ENCODE data around the gene PANK4.
"Not testable (repeated sequence)": the region's sequence is repeated elsewhere in the genome, so short reads cannot be mapped to it uniquely, and the experiment has no call there.

PANK4 gene

DNA sequence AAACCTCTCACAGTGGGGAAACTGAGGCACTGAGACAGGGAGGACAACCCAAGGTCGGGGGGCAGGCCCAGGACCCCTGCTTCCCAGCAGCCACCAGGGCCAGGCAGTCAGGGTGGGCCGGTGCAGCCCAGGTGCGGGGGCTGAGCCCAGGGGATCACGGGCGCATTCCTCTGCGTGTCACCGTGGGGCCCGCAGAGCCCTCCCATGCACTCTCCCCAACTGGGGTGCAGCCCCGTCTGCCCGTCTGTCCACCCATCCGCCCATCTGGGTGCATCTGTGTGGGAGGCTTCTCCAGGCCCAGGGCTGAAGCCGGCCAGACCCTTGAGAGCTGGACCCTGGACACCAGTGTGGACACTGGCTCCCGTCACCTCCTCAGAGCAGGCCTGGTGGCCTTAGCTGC lies 53.2 kb downstream of the PANK4 start:
- DNase-seq: no peak

DNA sequence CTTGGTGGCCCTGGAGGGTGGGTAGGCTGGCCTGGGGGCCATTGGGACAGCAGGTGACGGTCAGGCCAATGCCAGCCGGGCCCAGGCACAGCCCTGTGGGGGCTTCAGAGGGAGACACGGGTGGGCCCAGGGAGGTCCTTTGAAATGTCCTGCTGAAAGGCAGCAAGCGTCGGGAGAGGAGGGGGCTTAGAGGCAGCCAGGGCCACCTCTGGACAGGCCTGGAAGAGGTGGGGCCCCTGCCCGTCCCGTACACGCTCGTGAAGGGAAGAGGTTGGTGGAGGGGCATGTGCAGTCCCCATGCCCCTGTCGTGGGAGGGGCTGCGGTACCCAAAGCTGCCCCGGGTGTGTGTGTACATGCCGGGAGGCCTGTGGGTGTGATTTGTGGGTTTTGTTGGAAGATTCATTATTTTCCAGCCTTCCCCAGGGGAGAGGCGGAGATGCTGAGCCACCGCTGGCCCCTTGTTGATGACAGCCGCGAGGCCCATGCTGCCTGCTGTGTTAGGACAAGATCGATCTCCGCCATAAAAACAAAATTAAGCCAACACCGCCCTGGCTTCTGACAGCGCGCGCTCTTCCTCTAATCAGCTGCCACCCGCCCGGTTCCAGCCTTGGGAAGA lies 53.7 kb downstream of the PANK4 start:
- no peak for DNase-seq

DNA sequence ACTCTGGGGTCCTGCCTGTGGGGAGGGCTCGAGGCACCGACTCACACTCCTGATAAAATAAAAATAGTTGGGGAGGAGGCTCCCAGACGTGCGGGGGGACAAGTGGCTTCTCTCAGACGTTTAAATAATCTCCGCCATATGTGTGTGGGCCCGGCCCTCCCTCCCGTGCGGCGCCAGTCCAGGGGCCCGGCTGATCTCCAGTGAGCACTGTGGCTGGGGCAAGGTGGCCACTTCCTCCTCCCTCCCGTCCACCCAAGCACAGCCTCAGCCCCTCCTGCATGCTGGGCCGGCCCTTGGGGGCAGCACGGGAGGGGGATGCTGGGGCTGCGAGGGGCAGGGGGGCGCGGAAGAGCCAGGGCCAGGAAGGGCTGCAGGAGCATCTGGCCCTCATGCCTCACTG lies 54.3 kb downstream of the PANK4 start:
- no peak for DNase-seq

DNA sequence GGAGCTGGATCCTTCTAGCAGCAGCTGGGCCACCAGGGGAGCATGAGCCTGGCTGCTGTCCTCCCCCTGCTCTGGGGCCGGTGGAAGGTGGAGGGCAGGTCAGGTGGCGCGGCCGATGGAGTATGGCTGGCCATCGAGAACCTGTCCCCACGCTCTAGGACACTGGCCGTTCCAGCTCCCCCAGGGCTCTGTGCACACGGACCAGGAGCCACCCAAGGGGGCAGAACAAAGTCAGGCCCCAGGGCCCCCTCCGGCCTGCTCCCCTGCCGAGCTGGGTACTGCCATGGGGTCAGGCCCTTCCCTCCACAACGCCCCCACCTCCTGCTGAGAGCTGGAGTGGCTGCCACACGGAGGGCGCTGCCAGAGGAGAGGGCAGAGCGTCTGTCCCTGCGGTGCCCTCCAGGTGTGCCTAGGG lies 54.8 kb downstream of the PANK4 start:
- no peak for DNase-seq

DNA sequence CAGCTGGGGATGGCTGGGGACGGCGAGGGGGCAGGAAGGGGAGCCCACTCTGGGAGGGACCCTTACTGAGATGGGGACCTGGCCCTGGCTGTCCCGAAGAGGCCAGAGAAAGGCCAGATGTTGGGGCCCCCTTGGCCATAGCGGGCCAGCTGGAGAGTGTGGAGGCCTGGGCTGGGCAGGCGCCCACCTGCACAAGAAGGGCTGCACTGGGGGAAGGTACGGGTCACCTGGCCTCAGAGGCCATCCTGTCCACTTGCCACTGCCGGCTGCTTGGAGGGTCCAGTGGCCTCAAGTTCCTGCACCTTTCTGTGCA lies 55.3 kb downstream of the PANK4 start:
- no peak for DNase-seq

DNA sequence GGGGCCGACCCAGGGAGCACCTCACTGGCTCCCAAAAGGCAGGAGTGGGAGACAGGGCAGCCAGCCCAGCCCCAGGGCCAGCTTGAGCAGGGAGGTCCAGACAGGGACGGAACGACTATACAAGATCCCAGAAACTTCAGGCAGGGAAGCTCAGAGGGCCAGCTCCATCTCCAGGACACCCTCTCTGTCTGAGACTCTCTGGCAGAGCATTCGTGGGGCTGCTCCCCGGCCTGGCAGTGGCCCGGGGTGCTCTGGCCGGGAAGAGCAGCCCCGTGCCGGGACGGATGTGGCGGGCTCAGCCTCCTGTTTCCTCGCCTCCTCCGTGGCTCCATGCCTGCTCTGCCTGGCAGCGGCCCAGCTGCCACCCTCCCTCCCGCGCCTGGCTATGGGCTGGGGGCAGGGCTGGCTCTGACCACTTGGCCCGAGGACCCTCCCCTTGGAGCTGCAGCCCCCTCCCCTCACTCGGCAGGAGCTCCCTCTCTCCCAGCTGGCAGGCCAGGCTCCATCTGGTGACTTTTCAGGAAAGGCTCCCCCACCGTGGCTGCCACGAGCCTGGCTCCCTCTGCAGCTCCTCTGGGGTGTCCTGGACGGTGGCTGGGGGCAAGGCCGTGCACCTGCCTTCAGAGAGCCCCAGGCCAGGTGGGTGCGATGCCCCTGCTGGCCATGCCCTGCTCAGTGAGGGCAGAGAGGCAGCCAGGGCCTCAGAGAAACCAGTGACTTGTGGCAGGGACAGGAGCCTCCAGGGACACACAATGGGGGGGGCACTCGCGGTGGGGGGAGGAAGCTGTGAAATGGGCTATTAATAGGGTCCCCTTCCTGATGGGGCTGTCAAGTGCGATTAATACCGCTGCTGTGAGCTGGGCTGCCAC lies 55.9 kb downstream of the PANK4 start:
- DNase-seq: no peak

DNA sequence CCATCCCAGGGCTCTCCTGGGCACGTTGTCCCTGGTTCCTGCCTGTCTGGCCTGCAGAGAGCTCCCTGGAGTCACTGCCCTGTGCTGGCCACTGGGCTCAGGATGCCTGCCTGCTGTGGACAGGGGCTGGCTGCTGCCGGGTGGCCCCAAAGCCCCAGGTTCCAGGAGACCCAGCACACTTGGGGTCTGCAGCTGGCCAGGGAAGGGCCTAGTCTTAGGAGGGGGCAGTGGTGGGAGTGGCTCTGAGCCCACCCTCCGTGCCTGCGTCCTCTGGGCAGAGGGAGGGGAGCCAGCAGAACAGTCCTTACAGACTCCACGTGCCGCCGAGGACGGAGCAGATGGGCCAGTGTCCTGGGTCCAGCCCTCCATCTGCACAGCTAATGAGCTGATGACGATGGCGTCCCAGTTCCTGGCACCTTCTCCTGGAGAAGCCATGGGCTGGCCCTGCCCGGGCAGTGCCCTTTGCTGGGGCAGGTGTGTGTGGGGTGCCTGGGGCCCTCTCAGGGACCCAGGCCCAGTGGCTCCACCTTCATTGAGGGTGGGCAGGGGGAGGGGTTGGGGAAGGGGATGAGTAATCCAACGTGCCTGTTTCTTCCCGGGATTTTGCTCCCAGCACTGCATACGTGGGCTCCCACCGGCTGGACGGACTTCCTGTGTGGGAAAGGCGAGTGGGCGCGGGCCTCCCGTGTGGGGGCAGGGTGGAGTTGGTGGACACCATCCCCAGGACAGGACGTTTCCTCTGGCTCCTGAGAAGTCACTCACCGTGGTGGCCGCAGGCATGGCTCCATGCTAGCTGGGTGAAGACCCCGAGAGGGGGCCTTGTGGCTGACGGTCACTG lies 57.1 kb downstream of the PANK4 start:
- no peak for DNase-seq

DNA sequence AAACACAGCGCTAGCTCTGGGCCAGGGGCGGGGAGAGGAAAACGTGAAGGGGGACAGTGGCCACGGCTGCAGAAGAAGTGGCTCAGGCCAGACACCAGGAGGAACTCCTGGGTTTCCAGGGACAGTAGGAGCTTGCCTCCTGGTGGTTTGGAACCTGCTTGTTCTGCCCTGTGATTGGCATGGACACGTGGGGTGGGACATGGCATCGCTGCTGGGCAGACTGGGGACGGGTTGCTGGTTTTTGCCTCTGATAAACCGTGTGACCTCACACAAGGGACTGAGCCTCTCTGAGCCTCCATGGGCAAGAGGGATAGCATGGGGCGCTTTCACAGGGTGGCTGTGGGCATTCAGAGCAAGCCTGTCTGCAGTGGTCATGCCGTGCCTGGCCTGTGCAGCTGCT lies 57.9 kb downstream of the PANK4 start:
- no peak for DNase-seq

DNA sequence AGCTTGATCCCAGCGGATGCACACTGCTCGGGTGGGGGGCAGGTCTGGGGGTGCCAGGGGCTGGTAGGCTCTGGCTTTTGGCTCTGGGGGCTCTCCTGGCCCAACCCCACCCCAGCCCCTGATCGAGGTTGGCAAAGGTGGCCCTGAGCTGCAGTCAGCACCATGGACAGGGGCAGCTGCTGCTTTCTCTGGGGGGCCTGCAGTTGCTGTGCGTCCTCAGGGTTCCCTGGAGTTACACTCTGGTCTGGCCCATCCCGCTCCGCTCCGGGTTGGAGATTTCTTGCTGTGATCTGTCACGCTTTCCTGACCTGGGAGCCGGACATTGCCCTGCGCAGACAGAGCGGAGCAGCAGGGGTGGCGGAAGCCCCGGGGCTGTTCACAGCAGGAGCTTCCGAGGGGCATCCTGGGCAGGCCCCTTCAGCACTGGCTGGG lies 58.3 kb downstream of the PANK4 start:
- no peak for DNase-seq

DNA sequence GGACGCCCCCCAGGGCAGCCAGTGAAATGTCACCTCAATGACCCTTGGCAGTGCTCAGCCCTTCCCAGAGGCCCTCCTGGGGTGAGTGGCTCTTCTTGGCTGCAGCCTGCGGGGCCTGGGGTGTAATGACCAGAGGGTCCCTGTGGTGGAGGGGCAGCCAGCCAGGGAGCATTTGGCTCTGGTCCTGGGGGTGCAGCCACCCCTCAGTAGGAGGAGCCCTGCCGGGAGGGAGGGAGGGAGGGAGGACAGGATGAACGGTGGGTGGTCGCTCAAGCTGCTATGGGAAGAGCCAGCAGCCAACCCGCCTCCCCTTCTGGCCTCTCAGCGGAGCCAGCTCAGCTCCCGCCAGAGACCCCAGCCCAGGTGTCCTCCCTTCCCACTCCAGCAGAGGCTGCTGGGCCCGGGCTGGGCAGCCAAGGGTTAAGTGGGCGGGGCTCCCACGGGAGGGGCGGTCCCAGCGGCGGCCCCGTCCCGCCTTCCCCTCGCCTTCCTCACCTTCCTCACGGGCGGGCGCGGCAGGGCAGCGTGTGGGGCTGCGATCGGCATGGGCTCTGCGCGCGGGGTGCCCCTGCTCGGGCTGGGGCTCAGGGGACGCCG lies 59.3 kb downstream of the PANK4 start:
- no peak for DNase-seq

DNA sequence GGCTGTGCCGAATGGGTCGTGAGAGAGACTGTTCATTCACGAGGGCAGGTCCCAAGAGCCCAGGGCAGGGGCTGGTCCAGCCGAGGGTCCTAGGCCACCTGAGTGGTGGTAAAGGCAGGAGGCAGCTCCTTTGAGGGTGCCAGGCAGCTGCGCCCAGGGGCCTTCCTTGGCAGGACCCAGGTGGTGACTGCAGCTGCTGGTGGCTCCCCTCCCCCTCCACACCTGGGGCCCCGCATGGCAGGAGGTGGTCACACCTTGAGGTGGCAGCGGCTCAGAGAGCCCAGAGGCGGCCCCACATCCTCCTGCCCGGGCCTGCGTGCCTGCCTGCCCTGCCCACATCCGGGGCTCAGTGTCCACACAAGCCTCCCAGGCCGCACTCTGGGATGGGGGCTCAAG lies 60.1 kb downstream of the PANK4 start:
- no peak for DNase-seq

DNA sequence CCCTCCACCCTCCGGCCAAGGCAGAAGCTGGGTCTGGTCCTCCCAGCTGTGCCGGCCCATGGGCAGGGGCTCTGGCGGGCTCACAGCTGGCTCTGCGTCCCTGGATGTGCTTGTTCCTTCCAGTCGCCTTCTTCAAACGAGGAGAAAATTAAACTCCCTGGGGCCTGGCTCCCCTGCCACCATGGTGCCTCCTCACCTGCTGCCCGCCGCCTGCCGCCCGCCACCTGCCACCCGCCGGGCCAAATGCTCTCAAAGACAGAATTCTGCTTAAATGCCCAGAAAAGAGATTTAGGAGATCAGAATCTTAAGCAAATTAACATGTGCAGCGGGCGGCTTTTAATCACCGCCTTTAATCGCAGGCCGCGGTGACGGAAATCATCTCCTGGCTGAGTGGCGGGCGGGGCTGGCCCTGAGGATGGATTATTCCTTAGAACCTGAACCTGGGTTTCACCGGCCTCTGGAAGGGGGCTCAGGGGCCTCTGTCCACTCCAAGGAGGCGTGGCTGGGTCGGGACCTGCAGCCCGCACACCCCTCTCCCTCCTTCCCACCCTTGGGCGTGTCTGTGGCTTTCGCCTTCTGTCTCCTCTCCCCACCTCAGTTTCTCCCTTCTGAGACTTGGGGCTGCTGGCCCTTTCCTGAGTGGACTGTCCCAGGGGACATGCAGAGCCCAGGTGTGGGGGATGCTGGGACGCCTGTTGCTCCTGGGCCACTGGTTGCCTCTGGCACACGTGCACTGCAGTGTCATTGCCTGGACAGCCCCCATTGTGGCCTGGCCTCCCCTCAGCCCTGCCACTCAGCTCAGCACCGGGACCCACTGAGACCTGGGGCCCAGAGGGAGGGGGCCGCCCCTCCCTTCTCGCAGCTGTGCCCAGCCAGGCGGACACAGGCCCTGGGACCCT lies 60.8 kb downstream of the PANK4 start:
- no peak for DNase-seq

DNA sequence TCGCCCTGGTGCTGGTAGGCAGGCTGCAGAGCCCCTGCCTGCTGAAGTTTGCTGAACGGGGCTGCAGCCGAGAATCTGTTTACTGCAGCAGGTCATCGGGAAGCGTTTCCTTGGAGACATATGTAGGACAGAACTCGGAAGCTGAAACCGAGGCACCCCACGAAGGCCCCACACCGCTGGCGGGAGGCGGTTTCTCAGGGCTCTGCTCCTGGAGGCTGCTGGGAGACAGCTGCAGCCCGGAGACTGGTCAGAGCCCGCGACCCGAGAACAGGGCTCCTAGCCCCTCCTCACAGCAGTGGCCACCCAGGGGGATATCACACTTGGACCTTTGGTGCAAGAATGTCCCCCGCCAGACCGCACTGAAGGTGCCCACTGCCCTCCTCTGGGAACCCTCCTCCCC lies 63.0 kb downstream of the PANK4 start:
- no peak for DNase-seq

DNA sequence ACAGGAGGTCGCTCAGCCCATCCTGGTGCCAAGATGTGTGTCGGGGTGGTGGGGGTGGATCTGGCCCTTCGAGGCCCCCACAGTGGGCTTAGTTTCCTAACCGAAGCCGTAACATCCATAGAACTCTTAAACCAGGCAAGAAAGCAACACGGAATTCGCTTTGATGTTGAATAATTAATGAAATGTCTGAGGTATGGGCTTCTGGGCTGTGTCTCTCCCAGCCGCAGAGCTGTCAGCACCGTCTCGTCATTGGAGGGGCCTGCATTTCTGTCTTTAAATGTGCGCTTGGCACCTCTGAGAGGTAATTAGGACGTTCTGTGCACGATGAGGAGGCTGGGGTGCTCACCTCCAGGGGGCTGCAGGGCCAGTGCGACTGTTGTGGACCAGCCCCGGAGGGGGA lies 63.6 kb downstream of the PANK4 start:
- DNase-seq: no peak

DNA sequence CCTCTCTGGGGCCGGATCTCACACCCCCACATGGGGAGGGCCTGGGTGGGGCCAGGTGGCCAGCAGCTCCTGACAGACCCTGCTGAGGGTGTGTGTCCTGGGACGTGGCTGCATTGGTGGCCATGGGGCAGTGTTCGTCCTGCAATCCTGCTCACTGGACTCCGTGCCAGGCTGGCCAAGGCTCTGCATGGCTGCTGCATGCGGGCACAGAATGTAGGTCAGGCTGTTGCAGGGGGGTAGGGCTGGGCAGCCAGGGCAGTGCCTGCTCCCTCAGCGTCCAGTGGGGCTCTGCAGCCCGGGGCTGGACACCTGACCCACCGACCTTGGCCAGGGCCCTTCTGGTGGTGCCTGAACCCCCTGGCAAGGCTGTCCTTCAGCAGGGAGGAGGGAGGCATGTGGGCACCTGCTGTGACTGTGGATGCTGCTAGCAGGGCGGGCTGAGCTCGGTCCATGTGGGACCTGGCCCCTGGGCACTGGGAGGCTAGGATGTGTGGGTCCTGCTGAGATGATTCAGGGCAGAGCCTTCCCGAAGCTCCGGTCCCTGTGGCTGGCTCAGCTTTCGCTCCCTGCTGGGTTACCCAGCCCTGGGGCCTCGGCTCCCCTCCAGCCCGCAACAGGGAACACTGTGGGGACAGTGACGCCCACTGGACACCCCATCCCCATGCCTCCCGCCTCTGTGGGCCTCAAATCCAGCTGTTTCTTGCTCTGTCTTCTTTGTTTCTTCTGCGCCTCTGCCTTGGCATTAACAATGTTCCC lies 65.2 kb downstream of the PANK4 start:
- DNase-seq: no peak

DNA sequence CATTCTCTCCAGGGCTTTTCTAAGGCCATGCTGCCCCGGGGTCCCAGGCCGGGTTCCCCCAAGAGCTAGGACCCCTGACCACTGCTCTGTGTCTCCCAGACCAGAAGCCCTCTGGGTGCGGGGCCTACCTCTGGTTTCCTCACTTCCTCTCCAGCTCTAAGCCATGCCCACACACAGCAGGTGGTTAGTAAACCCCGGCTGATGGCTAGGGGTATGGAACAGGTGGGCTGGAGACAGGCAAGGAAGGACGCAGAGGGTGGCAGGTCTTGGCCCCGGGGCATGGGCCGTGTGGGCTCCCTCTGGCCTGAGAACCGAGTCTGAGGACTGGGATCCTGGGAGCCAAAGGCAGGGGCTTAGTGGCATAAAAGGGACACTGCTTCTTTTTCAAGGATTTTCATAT lies 66.2 kb downstream of the PANK4 start:
- no peak for DNase-seq

DNA sequence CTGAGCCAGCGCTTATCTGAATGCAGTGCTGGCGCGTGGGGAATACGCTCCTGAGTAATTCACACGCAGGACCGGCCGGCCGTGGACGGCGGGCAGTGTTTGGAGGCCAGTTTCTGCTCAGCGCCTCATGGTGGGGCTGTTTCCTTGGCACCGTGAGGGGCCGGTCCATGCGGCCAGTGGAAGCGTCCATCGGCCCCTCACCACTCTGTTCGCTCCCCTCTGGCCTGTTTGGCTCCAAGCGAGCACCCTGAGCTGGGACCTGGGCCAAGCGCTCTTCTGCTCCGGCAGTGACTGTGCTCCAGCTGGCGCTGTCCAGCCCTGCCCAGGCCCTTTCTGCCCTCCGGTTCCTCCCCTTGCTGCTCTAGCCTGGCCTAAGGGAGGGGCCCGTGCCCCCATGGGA lies 66.6 kb downstream of the PANK4 start:
- DNase-seq: no peak

DNA sequence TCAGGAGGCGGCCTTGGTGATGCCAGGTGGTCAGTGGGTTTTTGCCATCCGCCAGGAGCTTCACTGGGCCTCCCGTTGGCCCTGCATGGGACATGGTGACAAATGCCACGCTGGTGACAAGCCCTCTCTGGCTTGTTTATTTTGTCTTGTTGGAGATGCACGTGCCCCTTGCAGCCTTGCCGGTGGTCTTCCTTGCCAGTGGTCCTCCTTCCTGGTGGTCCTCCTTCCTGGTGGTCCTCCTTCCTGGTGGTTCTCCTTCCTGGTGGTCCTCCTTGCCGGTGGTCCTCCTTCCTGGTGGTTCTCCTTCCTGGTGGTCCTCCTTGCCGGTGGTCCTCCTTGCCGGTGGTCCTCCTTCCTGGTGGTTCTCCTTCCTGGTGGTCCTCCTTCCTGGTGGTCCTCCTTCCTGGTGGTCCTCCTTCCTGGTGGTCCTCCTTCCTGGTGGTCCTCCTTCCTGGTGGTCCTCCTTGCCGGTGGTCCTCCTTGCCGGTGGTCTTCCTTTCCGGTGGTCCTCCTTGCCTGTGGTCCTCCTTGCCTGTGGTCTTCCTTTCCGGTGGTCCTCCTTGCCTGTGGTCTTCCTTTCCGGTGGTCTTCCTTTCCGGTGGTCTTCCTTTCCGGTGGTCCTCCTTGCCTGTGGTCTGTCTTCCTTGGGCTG lies 67.2 kb downstream of the PANK4 start:
- DNase-seq: not testable (repeated sequence)

DNA sequence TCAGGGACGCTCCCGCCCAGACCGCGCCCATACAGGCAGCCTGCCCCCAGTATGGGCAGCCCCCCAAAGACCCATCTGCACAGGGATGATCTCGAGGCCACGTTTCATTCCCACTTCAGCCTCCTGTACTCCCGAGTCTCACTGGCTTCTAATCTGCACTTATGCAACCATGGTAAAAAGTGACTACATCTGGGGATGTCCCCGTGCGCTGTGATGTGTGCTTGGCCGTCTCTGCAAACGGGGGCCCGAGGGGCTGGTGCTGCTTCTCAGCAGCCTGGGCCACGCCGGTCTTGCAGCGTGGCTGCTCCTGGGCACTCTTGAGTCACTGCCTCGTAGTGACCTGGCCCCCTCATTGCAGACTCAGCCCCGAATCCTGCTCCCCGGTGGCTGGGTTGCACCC lies 67.7 kb downstream of the PANK4 start:
- DNase-seq: no peak

Data from NCI-H2029 (cell line).